RWPE1 (cell line): ENCODE measurements around the gene GINS1.

Experiments
- CTCF ChIA-PET: fragments of 350-600 bp; sonication (Branson Sonifier 250); formaldehyde crosslinking; extraction: SDS; loops from one replicate; lab custom pipeline; 2021; lab: Yijun Ruan, JAX
- POLR2A ChIA-PET: fragments of 400-600 bp; formaldehyde crosslinking; extraction: SDS; loops from one replicate; lab custom pipeline; 2020; ENCODE audit warnings: antibody characterized with exemption; ENCODE audit not compliant: low non-redundant PET; lab: Yijun Ruan, JAX
- DNase-seq: peaks from one replicate; pipeline ENCODE4 v3.0.0; 2012; ENCODE audit warnings: low spot score
- H3K27ac ChIP-seq: fragments of 450-650 bp; 2 replicates; pipeline ENCODE4 v1.5.1; 2017
- CTCF ChIP-seq: fragments of 450-650 bp; conservative IDR thresholded peaks from 2 replicates; pipeline ENCODE4 v1.5.1; 2017; ENCODE audit warnings: low read depth, mild to moderate bottlenecking

Gene GINS1

GRCh38 chr20:25407311-25408169 is at the start of gene GINS1:
TSS of gene GINS1 (plus strand) at chr20:25407673. CDS start at chr20:25407821, 148 bp downstream.
- peak; percentile 98 for DNase-seq
- ChIA-PET POLR2A (interaction anchor here (0.7 kb wide), 1 partner anchor 17 kb away, joined by 3 read pairs; the partner anchor contains the start of gene ABHD12), CTCF (interaction anchor here (0.6 to 1.7 kb wide), 5 partner anchors 8 to 250 kb away, joined by 3 to 10 read pairs (median 4); no protein-coding TSS in a partner anchor)
- H3K27ac ChIP-seq, result peak within 1 kb of the TSS; percentile 86
- TF ChIP-seq CTCF, result no peak

- ChIA-PET POLR2A (no interaction called here), CTCF (no interaction called here)
- peak; percentile 19 for DNase-seq
- no peak for TF ChIP-seq CTCF
- peak overlapping the region; percentile 11; the same call in 1 of the 2 replicates for H3K27ac ChIP-seq
Observed at GRCh38 chr20:25360631-25361286, 46.7 kb upstream of the GINS1 start.

- CTCF ChIA-PET, result no interaction called here
- no peak for TF ChIP-seq CTCF
- POLR2A ChIA-PET, result no interaction called here
- peak overlapping the region; percentile 15; the same call in 1 of the 2 replicates for H3K27ac ChIP-seq
- DNase-seq, result no peak
Observed at GRCh38 chr20:25361287-25361683, 46.2 kb upstream of the GINS1 start.

- ChIA-PET CTCF (no interaction called here), POLR2A (interaction anchor here (0.6 kb wide), 1 partner anchor 13 kb away, joined by 3 read pairs; no protein-coding TSS in a partner anchor)
- no peak overlapping the region for H3K27ac ChIP-seq
- no peak for DNase-seq
- TF ChIP-seq CTCF, result no peak
Observed at GRCh38 chr20:25364180-25364788, 43.2 kb upstream of the GINS1 start.

GRCh38 chr20:25364879-25365699 is 42.4 kb upstream of the GINS1 start:
- TF ChIP-seq CTCF, result no peak
- DNase-seq, result no peak
- H3K27ac ChIP-seq, result no peak overlapping the region
- ChIA-PET POLR2A (no interaction called here), CTCF (no interaction called here)
